Bronchial epithelial cell (primary cell): ENCODE data around the gene SLC46A2. TPM values are rescaled to one million over a fixed set of nuclear protein-coding genes. Genes with fewer than 3 reads are reported as not detected.

Experiments
- DNase-seq: peaks from one replicate; pipeline ENCODE4 v3.0.0-alpha.2; 2010; ENCODE audit warnings: low read depth
- FAIRE-seq: peaks from 2 replicates; lab custom pipeline; 2011; peaks lifted over from hg19 to GRCh38; lab: Jason Lieb, UNC
- H3K27me3 ChIP-seq: 2 replicates; pipeline ENCODE4 v1.5.1; 2011; ENCODE audit warnings: low read length; ENCODE audit not compliant: control insufficient read depth, insufficient read depth
- H3K36me3 ChIP-seq: 2 replicates; pipeline ENCODE4 v1.5.1; 2011; ENCODE audit warnings: low read length; ENCODE audit not compliant: control insufficient read depth, insufficient read depth
- H3K4me3 ChIP-seq: 2 replicates; pipeline ENCODE4 v1.5.1; 2011; ENCODE audit warnings: mild to moderate bottlenecking, low read depth, low read length, control low read depth
- CTCF ChIP-seq: IDR thresholded peaks from 2 replicates; pipeline ENCODE4 v1.5.1; 2011; ENCODE audit warnings: mild to moderate bottlenecking, moderate library complexity, low read length, control low read depth, inconsistent platforms; ENCODE audit not compliant: insufficient read depth, severe bottlenecking
- total RNA-seq: library from RNA; depleted of rRNA; stranded (reverse); fragments of >200 nt; gene quantifications from 2 replicates; pipeline ENCODE4 v1.2.1, GENCODE V29; 2014

SLC46A2 gene
- total RNA-seq, 1 donor from 2014 or later = not detected

GRCh38 chr9:112867275-112867991, 23.2 kb downstream of the SLC46A2 start:
- H3K36me3 ChIP-seq = no peaks in the 10 kb centered on the region
- FAIRE-seq = no peak
- no peak overlapping the region for H3K4me3 ChIP-seq
- no peak for TF ChIP-seq CTCF
- peak; percentile 87 for DNase-seq
- no peaks in the 10 kb centered on the region for H3K27me3 ChIP-seq

GRCh38 chr9:112866662-112867274, 23.9 kb downstream of the SLC46A2 start:
- Histone ChIP-seq H3K27me3 (no peaks in the 10 kb centered on the region), H3K4me3 (no peak overlapping the region), H3K36me3 (no peaks in the 10 kb centered on the region)
- DNase-seq = peak; percentile 65
- TF ChIP-seq CTCF = no peak
- FAIRE-seq = no peak

- H3K4me3 ChIP-seq = no peak overlapping the region
- FAIRE-seq (no peak), DNase-seq (no peak)
- TF ChIP-seq CTCF = no peak
- no peaks in the 10 kb centered on the region for H3K36me3 ChIP-seq
- H3K27me3 ChIP-seq = no peaks in the 10 kb centered on the region
Observed at GRCh38 chr9:112864982-112865381, 25.7 kb downstream of the SLC46A2 start.

GRCh38 chr9:112864403-112864802, 26.3 kb downstream of the SLC46A2 start:
- no peak for FAIRE-seq
- TF ChIP-seq CTCF = no peak

GRCh38 chr9:112863746-112864145, 26.9 kb downstream of the SLC46A2 start:
- no peak for DNase-seq
- TF ChIP-seq CTCF = no peak
- no peak for FAIRE-seq
- Histone ChIP-seq H3K36me3 (no peaks in the 10 kb centered on the region), H3K4me3 (no peak overlapping the region), H3K27me3 (no peaks in the 10 kb centered on the region)

More at GRCh38 chr9:112864403-112864802, 26.3 kb downstream of the SLC46A2 start:
- H3K27me3 ChIP-seq = no peaks in the 10 kb centered on the region
- no peak for DNase-seq
- no peaks in the 10 kb centered on the region for H3K36me3 ChIP-seq
- no peak overlapping the region for H3K4me3 ChIP-seq
